ENCODE data around the gene KRT3. TPM values are rescaled to one million over a fixed set of nuclear protein-coding genes. Genes with fewer than 3 reads are reported as not detected.

Gene KRT3
- total and polyA plus RNA-seq, 8 donors, result not detected

DNA sequence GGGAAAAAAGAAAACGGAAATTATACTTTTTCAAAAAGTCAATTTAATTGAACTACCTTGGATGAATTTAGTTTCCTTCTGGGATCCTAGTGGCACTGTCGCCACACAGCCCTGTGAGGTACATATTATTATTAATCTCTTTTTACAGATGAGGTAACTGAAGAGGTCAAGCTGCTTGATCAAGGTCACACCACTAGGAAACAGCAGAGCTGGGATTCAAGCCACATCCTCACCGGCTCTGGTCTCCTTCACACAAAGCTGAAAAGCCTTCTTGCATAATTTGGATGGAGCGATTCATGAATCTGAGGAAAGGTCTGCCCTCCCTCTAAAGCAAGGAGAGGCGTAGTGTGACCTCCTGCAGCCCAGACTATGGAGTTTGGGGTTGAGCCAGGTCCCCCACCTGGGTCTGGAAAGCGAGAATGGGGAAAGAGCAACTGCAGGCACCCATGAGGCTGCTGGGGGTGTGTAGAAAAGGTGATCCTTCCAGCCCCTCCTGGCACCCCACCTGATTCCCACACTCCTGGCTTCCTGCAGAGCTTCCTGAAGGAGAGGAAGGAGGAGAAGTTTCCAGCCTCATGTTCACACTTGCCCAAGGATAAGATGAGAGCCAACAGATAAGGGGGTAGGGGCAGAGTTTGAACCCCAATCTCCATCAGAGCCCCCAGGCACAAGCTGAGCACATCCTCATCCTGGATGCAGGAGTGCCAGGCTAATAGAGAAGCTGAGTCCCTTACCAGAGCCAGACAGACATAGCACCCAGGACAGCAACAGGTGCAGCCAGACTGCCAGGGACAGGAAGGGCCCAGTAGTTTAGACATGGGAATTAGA, 42.1 kb upstream of the KRT3 start:
- 60 to 62% methylated on average over 6 of the region's 6 CpGs for WGBS, 2 donors
- intact Hi-C loops (cut with DNase I), result no loop called here
- H3K4me3 ChIP-seq, result no peak overlapping the region
- H3K27me3 ChIP-seq, result no peaks in the 10 kb centered on the region
- no peak for TF ChIP-seq CTCF (IDR thresholded peaks at IDR 0.05)
- DNase-seq (no peak), ATAC-seq (no peak), FAIRE-seq (no peak)
- no peak overlapping the region for H3K27ac ChIP-seq
- H3K36me3 ChIP-seq, result no peaks in the 10 kb centered on the region
- H3K4me1 ChIP-seq, result no peaks in the 10 kb centered on the region
- H3K9me3 ChIP-seq, result no peaks in the 10 kb centered on the region

GRCh38 chr12:52837413-52837741, 41.5 kb upstream of the KRT3 start:
- FAIRE-seq, result no peak
- intact Hi-C loops (cut with DNase I), result no loop called here
- WGBS, 2 donors, result 59 to 67% methylated on average over 9 of the region's 9 CpGs

GRCh38 chr12:52836491-52837412, 40.8 kb upstream of the KRT3 start:
- Histone ChIP-seq H3K27me3 (no peaks in the 10 kb centered on the region), H3K36me3 (no peaks in the 10 kb centered on the region), H3K27ac (no peak overlapping the region), H3K9me3 (no peaks in the 10 kb centered on the region), H3K4me1 (no peaks in the 10 kb centered on the region), H3K4me3 (no peak overlapping the region)
- no peak for ATAC-seq
- intact Hi-C loops (cut with DNase I), result no loop called here
- 82 to 85% methylated on average over 9 of the region's 9 CpGs for WGBS, 2 donors
- no peak for TF ChIP-seq CTCF (IDR thresholded peaks at IDR 0.05)
- no peak for DNase-seq
- FAIRE-seq, result no peak

More at GRCh38 chr12:52837413-52837741, 41.5 kb upstream of the KRT3 start:
- ATAC-seq, result peak in 2 of 4 donors; percentile 35 to 42
- Histone ChIP-seq H3K9me3 (no peaks in the 10 kb centered on the region), H3K36me3 (no peaks in the 10 kb centered on the region), H3K27me3 (no peaks in the 10 kb centered on the region), H3K4me3 (no peak overlapping the region), H3K27ac (no peak overlapping the region), H3K4me1 (no peaks in the 10 kb centered on the region)
- TF ChIP-seq CTCF (IDR thresholded peaks at IDR 0.05), result no peak
- DNase-seq, result no peak

DNA sequence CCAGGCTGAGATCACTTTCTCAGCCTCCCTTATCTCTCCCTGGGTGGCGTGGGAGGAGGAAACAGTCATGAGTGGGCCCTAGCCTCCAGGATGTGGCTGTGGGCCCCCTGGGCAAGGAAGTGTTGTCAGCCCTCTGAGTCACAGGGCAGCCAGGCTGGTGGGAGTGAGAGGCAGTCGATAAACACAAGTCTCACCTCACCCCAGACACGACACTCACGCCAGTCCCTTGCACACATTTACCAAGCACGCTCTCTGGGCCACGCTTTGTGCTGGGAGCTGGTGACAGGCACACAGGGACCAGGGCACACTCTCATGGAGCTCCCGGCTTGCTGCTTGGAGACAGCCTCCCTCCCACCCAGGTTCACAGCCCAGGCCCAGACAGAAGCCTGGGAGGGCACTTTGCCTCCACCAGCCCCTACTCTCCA, 40.1 kb upstream of the KRT3 start:
- H3K4me3 ChIP-seq, result no peak overlapping the region
- no peaks in the 10 kb centered on the region for H3K9me3 ChIP-seq
- WGBS, 2 donors, result 73 to 82% methylated on average over 7 of the region's 7 CpGs
- TF ChIP-seq CTCF (IDR thresholded peaks at IDR 0.05), result no peak
- no peak for FAIRE-seq
- H3K4me1 ChIP-seq, result no peaks in the 10 kb centered on the region
- no peaks in the 10 kb centered on the region for H3K36me3 ChIP-seq
- no peak for ATAC-seq
- intact Hi-C loops (cut with DNase I), result no loop called here
- H3K27ac ChIP-seq, result no peak overlapping the region
- DNase-seq, result no peak
- H3K27me3 ChIP-seq, result no peaks in the 10 kb centered on the region

Data from pancreas (tissue), 10 donors.